NCI-H82 treated with DMSO at 0.1 percent for 48 hours (cell line): ENCODE results near the gene TBC1D16.
A peak's percentile ranks its signal among the peaks of the same experiment; 100 is the strongest.

Experiments used
- DNase-seq: peaks from one replicate; lab custom pipeline; 2025; ENCODE audit not compliant: unreplicated experiment; lab: John Stamatoyannopoulos, UW

The TBC1D16 gene

DNA sequence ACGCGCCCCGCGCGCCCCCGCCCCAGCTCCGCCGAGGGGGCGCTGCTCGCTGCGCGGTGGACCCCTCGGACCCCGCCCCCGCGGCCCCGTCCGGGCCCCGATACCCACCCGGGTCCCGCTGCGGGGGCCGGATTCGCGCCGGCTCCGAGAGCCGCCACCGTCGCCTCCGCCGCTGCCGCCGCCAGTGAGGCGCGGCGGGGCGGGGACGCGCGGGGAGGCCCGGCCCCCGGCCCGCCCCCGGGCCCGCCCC is at the start of gene TBC1D16:
Gene TBC1D16, minus strand, starts transcription at position 186 of the 250 bp plus-strand sequence. CDS start 22,325 bp downstream, outside the sequence.
- no peak for DNase-seq

DNA sequence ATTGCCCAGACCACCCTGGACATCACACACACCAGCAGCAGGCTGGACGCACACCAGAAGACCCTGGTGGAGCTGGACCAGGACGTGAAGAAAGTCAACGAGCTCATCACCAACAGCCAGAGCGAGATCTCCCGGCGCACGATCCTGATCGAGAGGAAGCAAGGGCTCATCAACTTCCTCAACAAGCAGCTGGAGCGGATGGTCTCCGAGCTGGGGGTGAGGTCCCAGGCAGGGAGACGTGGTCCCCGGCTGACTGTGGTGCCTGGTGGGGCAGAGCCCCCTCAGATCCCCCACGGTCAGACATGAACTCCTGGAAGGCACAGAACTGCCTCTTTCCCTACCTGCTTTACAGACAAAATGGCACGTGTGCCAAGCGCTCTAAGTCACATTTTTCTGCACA is 49.1 kb upstream of the TBC1D16 start:
- no peak for DNase-seq

DNA sequence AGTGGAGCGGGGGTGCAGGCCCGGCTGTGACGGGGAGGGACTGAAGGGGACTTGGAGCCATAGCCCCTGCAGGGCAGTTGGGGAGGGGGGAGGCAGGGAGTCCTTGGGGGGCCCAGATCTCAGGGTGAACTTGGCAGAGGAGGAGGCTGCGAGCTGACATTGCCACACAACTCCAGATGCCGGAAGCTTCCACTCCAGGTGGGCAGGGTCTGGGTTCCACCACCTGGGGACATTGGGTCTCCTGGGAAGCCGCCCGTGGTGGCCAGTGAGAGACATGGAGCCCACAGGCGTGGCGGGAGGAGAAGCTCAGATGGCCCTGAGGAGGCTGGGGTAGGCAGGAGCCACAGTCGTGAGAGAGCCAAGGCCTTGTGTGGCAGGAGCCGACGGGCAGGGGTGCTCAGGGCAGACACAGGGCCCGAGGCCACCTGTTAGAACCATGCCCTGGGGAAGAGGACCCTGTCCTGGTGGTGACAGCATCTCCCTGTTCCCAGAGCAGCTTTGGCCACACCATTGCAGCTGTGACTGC is 47.5 kb upstream of the TBC1D16 start:
- DNase-seq: no peak

DNA sequence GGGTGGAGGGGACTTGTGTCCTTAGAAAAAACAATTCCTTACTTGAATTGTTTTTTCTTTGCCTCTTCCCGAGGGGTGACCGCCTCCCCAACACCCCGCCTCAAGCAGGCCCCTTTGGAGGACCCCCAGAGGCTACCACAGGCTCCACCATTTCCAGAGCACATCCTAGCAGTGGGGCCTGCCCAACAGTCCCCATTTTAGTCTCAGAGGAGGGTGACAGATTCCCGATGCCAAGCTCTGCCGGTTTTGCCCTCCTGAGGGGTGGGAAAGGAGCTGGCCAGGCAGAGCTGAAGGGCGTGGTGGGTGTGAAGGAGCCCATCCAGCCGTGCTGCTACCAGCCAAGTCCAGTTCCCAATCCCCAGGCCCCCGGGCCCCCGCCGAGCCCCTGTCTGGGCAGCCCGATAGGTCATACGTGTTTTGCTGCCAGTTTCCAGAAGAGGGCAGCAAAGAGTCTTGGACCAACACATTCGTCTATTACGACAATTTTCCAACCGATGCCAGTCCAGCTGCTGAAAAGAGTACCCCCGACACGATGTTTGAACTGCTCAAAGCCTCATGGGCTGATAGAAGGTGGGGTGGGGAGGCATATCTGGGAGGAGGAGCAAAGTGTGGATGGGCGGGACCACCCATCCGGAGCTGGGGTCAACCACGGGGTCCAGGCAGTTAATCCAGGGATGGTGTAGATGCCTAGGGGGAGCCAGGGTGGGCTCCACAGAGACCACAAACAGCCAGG is 46.9 kb upstream of the TBC1D16 start:
- DNase-seq: peak; percentile 63

DNA sequence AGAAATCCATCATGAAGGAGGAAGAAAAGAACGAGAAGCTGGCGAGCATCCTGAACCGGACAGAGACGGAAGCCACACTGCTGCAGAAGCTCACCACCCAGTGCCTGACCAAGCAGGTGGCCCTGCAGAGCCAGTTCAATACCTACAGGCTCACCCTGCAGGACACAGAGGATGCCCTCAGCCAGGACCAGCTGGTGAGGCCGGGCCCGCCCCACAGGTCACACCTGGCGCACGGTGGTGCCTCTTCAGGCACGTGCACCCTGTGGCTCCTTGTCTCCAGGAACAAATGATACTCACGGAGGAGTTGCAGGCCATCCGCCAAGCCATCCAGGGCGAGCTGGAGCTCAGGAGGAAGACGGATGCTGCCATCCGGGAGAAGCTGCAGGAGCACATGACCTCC is 45.9 kb upstream of the TBC1D16 start:
- no peak for DNase-seq

DNA sequence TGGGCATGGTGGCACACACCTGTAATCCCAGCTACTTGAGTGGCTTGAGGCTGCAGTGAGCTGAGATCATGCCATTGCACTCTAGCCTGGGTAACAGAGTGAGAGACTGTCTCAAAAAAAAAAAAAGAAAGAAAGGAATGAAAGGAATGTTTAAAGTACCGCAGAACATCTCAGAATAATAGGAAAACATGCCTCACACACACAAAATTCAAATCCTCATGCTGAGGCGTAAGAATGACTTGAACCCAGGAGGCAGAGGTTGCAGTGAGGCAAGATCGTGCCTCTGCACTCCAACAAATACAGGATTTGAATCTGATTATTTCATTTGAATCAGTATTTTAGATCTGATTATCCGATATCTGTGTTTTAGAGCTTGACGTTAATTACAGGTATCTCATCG is 44.4 kb upstream of the TBC1D16 start:
- DNase-seq: no peak

GRCh38 chr17:80072410-80072809 is 36.7 kb upstream of the TBC1D16 start:
- DNase-seq: no peak

DNA sequence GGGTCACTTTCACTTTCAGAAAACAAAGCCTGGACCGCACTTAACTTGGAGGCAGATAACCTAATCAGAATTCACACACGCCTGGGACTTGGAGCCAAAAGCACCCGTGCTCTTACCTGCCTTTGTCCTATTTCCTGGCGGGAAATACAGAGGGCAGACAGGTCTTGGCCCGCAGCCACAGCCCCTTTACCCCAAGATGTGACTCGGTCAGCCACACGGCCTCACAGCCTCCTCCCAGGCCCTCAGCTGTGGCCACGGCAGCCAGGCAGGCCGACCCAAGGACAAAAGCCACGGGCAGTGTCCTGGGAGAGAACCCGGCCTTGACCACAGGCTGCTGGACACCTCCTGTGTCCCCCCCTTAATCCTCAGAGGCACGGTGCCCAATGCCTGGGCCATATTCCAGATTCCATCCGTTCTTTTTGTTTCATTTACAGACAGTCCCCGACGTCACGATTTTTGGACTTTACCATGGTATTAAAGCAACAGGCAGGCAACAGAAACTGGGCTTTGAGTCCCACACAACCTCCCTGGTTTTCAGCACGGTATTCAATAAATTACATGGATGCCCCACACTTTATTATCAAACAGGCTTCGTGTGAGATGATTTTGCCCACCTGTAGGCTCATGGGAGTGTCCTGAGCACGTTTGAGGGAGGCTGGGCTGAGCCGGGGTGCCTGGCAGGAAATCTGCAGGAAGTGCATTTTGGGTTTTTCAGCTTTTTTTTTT is 35.6 kb upstream of the TBC1D16 start:
- DNase-seq: no peak

DNA sequence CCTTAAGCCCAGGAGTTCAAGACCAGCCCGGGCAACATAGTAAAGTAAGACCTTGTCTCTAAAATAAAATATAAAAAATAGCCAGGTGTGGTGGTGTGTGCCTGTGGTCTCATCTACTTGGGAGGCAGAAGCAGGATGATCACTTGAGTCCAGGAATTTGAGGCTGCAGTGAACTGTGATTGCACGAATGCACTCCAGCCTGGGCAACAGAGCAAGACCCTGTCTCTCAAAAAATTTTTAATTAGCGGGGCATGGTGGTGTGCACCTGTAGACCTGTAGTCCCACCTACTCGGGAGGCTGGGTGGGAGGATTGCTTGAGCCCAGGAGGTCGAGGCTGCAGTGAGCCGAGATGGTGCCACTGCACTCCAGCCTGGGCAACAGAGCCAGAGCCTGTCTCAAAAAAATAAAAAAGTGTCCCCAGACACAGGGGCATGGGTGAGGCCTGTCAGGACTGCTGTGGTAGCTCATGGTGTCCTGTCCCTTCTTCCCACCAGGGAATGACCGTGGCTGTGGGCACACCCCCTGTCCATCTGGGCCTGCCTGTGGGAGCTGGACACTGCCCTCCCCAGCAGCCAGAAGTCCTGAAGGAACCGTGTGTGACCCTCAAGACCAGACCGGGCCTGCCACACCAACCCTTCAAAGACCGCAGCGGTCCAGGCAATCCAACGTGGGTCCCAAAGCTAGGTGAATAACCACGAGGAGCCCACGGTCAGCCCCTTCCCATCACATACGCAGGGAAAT is 34.9 kb upstream of the TBC1D16 start:
- no peak for DNase-seq

GRCh38 chr17:80068301-80069222 is 32.9 kb upstream of the TBC1D16 start:
- DNase-seq: no peak

GRCh38 chr17:80067393-80067986 is 31.8 kb upstream of the TBC1D16 start:
- no peak for DNase-seq

DNA sequence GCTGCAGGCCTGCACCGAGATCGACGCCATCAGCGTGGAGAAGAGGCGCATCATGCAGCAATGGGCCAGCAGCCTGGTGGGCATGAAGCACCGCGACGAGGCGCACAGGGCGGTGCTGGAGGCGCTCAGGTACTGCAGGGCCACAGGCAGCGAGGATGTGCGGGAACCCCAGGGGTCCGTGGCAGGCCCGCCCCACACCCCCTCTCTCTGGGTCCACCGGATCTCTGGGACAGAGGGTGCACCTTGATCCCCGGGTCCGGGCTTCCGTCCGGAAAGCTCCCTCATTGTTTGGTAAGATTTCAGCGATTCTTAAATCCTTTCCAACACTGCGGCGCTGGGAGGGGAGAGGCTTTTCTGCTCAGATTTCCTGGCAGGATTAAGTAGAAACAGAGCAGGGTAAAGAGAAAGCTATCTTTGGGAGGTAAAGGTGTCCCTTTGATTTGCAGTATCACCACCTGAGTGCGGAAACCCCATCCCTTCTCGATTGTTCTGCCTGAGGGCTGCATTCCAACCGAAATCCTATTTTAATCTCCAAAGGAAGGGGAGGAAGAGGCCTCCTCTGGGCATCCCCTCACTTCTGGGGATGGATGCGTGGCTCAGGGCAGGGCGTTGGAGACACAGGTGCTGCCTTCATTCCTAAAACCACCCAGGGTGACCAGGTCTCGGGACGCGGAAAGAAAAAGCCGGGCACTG is 30.0 kb upstream of the TBC1D16 start:
- DNase-seq: no peak

DNA sequence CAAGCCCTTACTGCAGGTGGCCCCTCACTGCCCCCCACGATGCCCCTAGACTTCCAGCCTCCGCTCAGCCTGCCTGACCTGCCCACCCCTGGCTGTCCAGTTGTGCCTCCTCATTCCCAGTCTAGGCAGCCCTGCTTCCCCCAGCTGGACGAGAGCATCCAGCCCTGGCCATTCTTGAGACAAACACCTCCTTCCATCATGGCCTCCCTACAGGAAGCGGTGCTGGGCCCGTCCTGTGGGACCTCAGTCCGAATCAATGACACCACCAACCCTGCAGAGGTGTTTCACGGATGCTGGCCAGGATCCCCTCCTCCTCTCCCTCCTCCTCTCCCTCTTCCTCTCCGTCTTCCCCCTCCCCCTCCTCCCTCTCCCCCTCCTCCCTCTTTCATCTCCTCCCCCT is 29.0 kb upstream of the TBC1D16 start:
- DNase-seq: no peak

GRCh38 chr17:80063830-80064585 is 28.3 kb upstream of the TBC1D16 start:
- no peak for DNase-seq

GRCh38 chr17:80061421-80061820 is 25.7 kb upstream of the TBC1D16 start:
- no peak for DNase-seq

GRCh38 chr17:80060644-80061043 is 25.0 kb upstream of the TBC1D16 start:
- no peak for DNase-seq

DNA sequence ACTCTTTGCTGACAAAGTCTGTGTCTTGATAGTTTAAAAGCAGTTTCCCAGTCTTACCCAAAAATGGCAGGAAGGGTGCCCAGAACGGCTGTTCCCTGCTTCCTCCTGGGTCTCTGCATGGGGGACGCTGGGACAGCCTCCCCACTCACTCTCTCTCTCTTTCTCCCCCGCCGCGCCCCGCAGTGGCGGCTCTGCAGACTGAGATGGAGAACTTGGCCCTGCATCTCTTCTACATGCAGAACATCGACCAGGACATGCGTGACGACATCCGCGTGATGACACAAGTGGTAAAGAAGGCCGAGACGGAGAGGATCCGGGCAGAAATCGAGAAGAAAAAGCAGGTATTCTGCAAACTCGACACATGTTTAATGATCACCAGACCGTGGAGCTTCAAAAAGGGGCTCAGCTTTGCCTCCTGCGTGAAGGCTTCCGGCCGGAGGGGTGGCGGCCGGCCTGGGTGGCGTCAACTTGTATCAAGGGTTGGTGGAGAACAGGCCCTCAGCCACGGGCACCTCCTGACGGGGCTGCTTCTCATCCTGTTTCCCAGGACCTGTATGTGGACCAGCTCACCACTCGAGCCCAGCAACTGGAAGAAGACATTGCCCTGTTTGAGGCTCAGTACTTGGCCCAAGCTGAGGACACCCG is 22.8 kb upstream of the TBC1D16 start:
- DNase-seq: no peak

- DNase-seq: no peak
These were observed 19.9 kb upstream of the TBC1D16 start for GRCh38 chr17:80055597-80055996.

GRCh38 chr17:80053102-80053501 is 17.4 kb upstream of the TBC1D16 start:
- DNase-seq: no peak
